OCI-M2 (cell line): ENCODE results near the gene PDK1.
A peak's percentile ranks its signal among the peaks of the same experiment; 100 is the strongest.
"Not testable (repeated sequence)": the region's sequence is repeated elsewhere in the genome, so short reads cannot be mapped to it uniquely, and the experiment has no call there.

ENCODE experiments used
- DNase-seq: peaks from one replicate; lab custom pipeline; 2025; ENCODE audit not compliant: unreplicated experiment; lab: John Stamatoyannopoulos, UW

The PDK1 gene

DNA sequence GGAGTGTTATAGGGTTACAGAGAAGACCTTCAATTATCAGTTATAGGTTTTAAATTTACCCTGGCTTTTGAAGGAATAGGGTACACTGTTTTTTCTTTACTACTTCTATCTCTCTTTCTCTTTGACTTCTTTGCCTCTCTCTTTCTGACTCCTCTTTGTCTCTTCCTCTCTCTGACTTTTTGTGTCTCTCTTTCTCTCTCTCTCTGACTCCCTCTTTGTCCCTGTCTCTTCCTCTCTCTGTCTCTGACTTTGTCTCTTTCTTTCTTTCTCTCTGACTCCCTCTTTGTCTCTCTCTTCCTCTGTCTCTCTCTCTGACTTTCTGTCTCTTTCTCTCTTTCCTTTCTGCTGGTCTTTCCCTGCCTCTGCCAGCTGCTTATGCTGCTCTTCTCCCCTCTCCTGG, 36.3 kb downstream of the PDK1 start:
- not testable (repeated sequence) for DNase-seq

GRCh38 chr2:172596776-172597175, 40.9 kb downstream of the PDK1 start:
- no peak for DNase-seq

GRCh38 chr2:172597176-172597842, 41.4 kb downstream of the PDK1 start:
- DNase-seq, result no peak

- DNase-seq, result no peak
Measured at GRCh38 chr2:172599947-172600346, 44.1 kb downstream of the PDK1 start.

DNA sequence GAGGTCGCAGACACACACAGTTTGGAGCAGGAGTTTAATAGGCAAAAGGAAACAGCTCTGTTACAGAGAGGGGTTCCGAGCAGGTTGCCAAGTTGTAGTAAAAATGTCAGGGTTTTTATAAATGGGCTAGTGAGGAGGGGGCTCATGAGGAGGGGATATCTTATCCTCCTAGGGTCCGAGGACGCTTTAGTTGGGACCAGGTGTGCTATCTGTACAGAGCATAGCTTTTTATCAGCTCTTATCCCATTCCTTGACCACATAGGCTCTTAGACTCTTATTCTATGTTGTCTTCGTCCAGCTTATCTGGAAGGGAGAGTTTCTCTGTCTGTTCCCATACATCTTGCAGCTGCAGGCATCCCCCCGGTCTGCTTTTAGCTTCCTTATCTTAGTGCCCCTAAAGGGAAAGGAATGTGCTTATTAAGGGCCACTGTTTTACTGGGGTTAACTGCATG, 44.7 kb downstream of the PDK1 start:
- peak; percentile 45 for DNase-seq

- no peak for DNase-seq
Measured at GRCh38 chr2:172606285-172606684, 50.4 kb downstream of the PDK1 start.

DNA sequence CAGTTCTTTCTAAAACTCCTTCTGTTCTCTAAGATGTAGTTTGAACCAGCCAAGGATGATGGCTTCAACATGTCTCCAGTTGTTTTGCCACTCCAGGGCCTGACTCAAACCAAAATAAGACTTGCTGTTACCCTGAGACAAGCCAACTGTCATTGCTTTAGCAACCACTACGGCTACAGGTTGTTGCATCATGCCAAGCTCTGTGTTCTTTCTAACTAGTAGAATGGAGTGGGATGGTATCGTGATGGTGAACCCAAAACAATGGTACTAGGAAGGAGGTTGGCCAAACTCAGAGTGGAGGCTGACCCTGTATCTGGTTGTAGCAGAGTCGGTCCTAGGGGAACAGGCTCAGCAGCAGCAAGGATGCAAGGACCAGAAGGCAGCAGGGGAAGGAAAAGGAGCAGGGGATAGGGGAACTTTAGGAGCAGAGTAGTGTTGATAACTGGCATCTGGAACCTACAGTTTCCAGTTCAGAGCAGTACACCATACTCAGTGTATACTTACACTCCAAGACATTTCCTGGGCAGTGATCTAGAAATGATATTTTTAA, 51.6 kb downstream of the PDK1 start:
- no peak for DNase-seq

- DNase-seq, result no peak
Measured at GRCh38 chr2:172609488-172609887, 53.6 kb downstream of the PDK1 start.

DNA sequence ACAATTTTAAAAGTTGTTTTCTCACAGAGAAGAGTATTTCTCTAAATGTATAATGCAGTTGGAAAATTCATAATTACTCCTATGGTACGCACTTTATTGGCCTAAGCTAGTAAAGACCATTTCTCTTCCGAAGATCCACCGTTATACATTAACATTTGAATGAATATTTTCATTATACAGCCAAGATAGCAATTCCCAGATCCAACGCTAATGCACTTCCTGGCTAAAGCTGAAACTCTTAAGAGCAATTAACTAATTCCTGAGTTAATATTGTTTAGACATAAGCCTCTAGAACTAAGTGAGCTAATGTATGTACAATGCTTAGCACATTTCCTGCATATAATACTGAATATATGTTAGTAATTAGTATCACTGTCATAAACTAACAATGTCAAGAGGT, 56.2 kb downstream of the PDK1 start:
- no peak for DNase-seq

- DNase-seq, result no peak
Measured at GRCh38 chr2:172613040-172613439, 57.1 kb downstream of the PDK1 start.

- no peak for DNase-seq
Measured at GRCh38 chr2:172613615-172614231, 57.8 kb downstream of the PDK1 start.

DNA sequence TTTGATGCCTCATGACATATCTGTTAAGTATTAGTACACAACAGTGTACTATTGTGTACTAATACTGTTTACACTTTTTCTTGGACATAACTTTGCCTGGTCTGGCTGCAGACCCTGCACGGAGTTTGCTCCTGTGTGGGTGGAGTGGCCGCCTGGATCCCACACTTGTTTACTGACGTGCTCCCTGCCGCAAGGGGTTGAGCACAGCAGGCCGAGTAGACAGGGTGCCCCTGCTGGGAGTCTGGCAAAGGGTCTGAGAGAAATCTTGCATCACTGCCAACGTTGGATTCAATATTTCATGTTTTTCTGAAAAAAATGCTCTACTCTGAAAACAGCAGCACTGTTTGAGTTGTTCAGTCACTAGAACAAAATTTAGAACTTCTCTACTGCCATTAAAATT, 59.0 kb downstream of the PDK1 start:
- no peak for DNase-seq

GRCh38 chr2:172615727-172616261, 59.9 kb downstream of the PDK1 start:
- no peak for DNase-seq

DNA sequence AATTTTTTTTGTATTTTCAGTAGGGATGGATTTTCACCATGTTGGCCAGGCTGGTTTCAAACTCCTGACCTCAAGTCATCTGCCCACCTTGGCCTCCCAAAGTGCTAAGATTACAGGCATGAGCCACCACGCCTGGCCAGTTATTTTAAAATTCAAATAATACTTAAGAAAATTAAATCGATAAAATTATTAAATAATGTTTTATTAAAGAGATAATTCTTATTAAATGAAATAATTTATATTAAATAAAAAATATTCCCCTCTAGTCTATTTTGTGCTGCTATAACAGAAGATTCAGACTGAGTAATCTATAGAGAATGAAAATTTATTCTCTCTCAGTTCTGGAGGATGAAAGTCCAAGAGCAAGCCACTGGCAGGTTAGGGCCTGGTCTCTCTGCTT, 61.2 kb downstream of the PDK1 start:
- DNase-seq, result no peak

DNA sequence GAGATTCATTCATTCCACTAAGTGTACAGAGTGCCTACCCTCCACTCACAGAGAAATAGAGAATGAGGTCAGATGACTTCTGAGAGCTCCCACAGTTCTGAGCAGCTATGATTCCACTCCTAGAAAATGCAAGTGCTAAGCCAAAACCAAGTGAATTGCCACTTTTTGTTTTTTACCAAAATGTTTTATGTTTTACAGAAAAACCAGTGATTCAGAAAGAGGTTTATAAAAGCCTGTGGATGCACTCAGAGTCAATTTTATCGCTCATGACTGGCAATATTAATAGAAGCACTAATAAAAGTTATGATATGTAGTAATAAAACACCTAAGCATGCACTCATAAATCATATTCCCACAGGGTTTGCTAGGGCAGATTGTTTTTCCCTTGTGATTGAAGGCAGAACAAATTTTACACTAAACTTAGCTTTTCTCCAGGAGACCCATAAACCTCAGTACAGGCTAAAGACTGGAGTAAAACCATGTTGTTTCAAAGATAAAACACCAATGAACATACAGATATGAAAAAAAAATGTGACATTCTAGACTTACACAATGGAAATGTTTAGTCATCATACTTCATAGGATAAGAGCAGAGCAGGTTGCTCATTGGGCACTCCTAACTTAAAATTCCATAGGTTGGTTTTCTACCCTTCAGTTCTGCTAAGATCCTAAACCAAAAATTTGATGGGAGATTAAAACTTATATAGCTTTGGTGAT, 67.5 kb downstream of the PDK1 start:
- DNase-seq, result no peak

- no peak for DNase-seq
Measured at GRCh38 chr2:172624996-172625395, 69.1 kb downstream of the PDK1 start.

DNA sequence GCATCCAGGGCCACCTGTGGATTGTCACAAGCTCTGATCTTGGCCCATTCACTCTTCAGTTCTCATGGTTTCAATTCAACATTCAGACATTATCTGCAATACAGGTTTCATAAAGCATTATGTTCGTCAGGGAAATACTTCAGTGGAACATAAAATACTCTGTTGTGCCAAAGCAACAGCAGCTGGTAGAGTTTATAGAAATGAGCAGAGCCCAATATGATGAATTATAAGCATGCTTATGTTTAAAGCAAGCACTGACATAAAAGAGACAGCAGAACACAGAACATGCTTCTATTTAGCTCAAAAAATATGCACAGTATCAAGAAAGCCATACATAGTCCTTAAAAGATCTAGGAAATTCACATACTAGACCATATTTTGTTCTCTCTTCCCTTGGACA, 71.3 kb downstream of the PDK1 start:
- DNase-seq, result no peak

DNA sequence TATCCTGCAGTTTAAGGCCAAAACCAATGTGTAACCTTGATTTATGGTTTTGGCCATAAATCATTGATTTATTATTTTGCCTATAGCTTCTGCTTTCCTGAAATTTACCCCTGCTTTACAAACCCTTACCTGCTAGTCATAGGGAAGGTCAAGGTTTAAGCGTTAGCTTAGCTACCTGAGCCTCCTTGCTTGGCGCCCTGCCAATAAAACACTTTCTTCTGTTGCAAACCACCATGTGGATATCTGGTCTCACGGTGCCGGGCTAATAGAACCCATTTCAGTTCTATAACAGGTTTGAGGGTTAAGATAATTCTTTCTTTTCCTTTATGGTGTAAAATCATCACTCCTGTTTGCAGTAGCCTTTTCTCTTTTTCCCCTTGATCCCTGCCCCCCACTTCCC, 72.2 kb downstream of the PDK1 start:
- DNase-seq, result no peak

DNA sequence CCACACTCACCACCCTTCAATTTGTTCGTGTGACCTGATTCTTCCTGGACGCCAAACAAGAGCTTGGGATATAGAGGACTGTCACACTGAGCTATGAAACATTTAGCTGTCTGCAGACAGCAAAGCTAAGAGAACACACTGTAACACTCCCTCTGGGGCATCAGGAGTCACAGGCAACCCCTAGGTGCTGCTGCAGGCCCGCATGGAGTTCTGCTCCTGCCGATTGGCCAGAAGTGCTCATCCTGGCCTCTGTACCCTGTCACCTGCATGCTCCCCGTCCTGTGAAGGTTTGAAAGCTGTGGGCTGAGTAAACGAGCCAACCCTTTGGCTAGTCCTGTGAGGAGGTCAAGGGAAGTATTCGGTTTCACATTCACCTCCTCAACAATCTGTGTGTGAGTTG, 73.7 kb downstream of the PDK1 start:
- no peak for DNase-seq

GRCh38 chr2:172630181-172630580, 74.3 kb downstream of the PDK1 start:
- no peak for DNase-seq

GRCh38 chr2:172634477-172634876, 78.6 kb downstream of the PDK1 start:
- no peak for DNase-seq

- DNase-seq, result no peak
Measured at GRCh38 chr2:172635548-172635947, 79.7 kb downstream of the PDK1 start.
